Adrenal gland (tissue), 12 donors: ENCODE results near the gene PARVA. TPM values are rescaled to one million over a fixed set of nuclear protein-coding genes. Genes with fewer than 3 reads are reported as not detected.

Experiments used
- DNase-seq, 7 donors: peaks; one replicate each; pipeline ENCODE4 v3.0.0-alpha.2; 2019 to 2020
- H3K27ac ChIP-seq, 5 donors: fragments of 200-600 bp; sonication (generic) in 4 of 5; 1 replicate in 3 of 5; 2 replicates in 2 of 5; pipeline versions ENCODE4 v1.5.1 to v1.8.0; 2016 to 2020; ENCODE audit warnings: mild to moderate bottlenecking in 1 of 5
- H3K27me3 ChIP-seq: fragments of 200-600 bp; 2 replicates; pipeline ENCODE4 v1.8.0; 2021
- H3K36me3 ChIP-seq, 2 donors: fragments of 200-600 bp; replicated peaks in 1 of 2; 1 replicate in 1 of 2; 2 replicates in 1 of 2; pipeline versions ENCODE4 v1.5.1 to v1.8.0; 2018 to 2022
- H3K4me1 ChIP-seq, 2 donors: fragments of 200-600 bp; replicated peaks in 1 of 2; 1 replicate in 1 of 2; 2 replicates in 1 of 2; pipeline versions ENCODE4 v1.5.1 to v1.8.0; 2018 to 2021
- H3K4me3 ChIP-seq, 4 donors: fragments of 200-600 bp; sonication (generic) in 3 of 4; one replicate each; pipeline ENCODE4 v1.5.1; 2016 to 2018
- H3K9me3 ChIP-seq, 3 donors: fragments of 200-600 bp; sonication (generic) in 1 of 3; replicated peaks in 1 of 3; 1 replicate in 2 of 3; 2 replicates in 1 of 3; pipeline versions ENCODE4 v1.5.1 to v1.8.0; 2016 to 2021
- POLR2A ChIP-seq, 2 donors: fragments of 450-650 bp; IDR thresholded peaks; one replicate each; pipeline ENCODE4 v1.6.1; 2017; ENCODE audit warnings: antibody characterized with exemption in 2 of 2, mild to moderate bottlenecking in 2 of 2, moderate library complexity in 1 of 2
- WGBS, 4 donors: extraction: QIAGEN DNeasy Blood & Tissue Kit in 2 of 4; methylation state at CpG; one replicate each; pipeline versions ENCODE4 v1.1.5 to v1.1.7; 2013 to 2017; 5-methylcytosine and 5-hydroxymethylcytosine counted together
- intact Hi-C, 2 donors: fragments of 100-400 bp; cut with DNase I; formaldehyde crosslinking; loops; one replicate each; pipeline versions ENCODE4 v1.14.1 to v1.15.0; 2022 to 2023
- polyA plus RNA-seq, 3 donors: library from polyadenylated mRNA; stranded (reverse); fragments of 200-250 nt in 2 of 3; fragments of 350-450 nt in 1 of 3; fragmentation: Illumina TruSeq in 1 of 3; extraction: RNeasy Lipid Tissue Mini Kit (QIAGEN cat#74804) in 1 of 3; gene quantifications; one replicate each; pipeline ENCODE4 v1.2.3, GENCODE V29; 2013 to 2014
- total RNA-seq, 9 donors: library from RNA; depleted of rRNA in 4 of 9; stranded (reverse); fragments of >200 nt in 4 of 9; fragments of 120-200 nt in 1 of 9; fragmentation: NEBNext Ultra II Directional in 1 of 9; extraction: Animal tissue kit (Norgen Biotek cat#: 25700) in 1 of 9; gene quantifications; one replicate each; pipeline versions ENCODE4 v1.1.0 to v1.2.4, GENCODE V29; 2013 to 2023
- TF ChIP-seq, protein P1 (sequence below), 6 experiments: fragments of 450-650 bp in 4 of 6; fragments of 200-600 bp in 2 of 6; sonication (generic) in 1 of 6; IDR thresholded peaks; 1 replicate in 5 of 6; 2 replicates in 1 of 6; pipeline versions ENCODE4 v1.5.1 to v1.8.0; 2016 to 2021; ENCODE audit warnings: antibody characterized with exemption in 6 of 6, mild to moderate bottlenecking in 2 of 6, moderate library complexity in 1 of 6
- donor health status: healthy with polysubstance abuse.
- donor health status: Bipolar disorder and iron deficiency.
- donor health status: DM: yes; HTN: yes; CAD: no.
- donor health status: DM: no; HTN: no; CAD: no.
- donor health status: DM: no; HTN: no; CAD: no.
- donor health status: DM: yes; HTN: yes; CAD: no.

Gene PARVA
- total and polyA plus RNA-seq, 12 donors = 13.0 to 58.9 (median 31.4) TPM

DNA sequence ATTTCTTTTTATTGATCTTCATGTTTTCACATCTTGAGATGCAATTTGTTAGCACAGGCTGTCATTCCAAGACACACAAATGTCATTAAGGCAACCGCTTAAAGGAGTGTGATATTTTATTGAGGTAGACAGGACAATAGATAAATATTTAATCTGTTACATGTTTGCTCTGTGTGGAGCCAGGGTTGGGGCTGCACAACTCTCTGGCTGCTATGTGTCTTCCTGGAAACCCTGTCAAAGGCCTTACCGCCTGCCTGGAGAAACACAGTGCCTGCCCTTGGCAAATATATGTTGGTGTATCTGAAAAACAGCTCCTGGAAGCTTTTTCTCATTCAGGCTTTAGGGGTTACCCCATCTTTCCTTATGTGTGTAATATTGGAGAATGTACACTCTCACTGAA lies 157.2 kb downstream of the PARVA start:
- Histone ChIP-seq H3K9me3 (no peaks in the 10 kb centered on the region), H3K4me1 (peaks cover 0 to 16% of the 10 kb centered on the region in 2 donors), H3K4me3 (no peak overlapping the region), H3K36me3 (no peaks in the 10 kb centered on the region), H3K27ac (no peak overlapping the region), H3K27me3 (no peaks in the 10 kb centered on the region)
- TF ChIP-seq, protein P1, sequence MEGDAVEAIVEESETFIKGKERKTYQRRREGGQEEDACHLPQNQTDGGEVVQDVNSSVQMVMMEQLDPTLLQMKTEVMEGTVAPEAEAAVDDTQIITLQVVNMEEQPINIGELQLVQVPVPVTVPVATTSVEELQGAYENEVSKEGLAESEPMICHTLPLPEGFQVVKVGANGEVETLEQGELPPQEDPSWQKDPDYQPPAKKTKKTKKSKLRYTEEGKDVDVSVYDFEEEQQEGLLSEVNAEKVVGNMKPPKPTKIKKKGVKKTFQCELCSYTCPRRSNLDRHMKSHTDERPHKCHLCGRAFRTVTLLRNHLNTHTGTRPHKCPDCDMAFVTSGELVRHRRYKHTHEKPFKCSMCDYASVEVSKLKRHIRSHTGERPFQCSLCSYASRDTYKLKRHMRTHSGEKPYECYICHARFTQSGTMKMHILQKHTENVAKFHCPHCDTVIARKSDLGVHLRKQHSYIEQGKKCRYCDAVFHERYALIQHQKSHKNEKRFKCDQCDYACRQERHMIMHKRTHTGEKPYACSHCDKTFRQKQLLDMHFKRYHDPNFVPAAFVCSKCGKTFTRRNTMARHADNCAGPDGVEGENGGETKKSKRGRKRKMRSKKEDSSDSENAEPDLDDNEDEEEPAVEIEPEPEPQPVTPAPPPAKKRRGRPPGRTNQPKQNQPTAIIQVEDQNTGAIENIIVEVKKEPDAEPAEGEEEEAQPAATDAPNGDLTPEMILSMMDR (IDR thresholded peaks at IDR 0.05) = no peak
- no peak for TF ChIP-seq POLR2A (IDR thresholded peaks at IDR 0.05)
- intact Hi-C loops = no loop called here
- DNase-seq = no peak
- WGBS, 4 donors = 81 to 94% (median 87%) methylated on average over 2 of the region's 2 CpGs

DNA sequence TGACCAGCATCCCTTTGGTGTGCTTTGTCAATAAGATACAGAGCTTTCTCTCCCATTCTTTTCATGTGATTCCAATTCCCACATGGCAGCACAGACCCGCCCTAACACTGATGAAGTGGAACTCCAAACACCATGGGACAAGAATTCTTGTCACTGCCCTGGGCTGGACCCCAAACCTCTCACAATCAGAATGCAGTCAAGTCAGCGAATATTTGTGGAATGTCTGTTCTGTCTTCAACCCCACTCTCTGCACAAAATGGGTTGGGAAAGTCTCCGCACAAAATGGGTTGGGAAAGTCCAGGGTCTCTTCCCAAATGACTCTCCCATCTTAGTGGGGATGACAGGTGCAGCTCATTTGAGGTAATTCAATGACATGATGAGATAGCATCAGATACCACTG lies 157.9 kb downstream of the PARVA start:
- Histone ChIP-seq H3K27me3 (no peaks in the 10 kb centered on the region), H3K9me3 (no peaks in the 10 kb centered on the region), H3K27ac (no peak overlapping the region), H3K4me3 (no peak overlapping the region), H3K4me1 (peaks cover 0 to 8% of the 10 kb centered on the region in 2 donors), H3K36me3 (no peaks in the 10 kb centered on the region)
- TF ChIP-seq, protein P1 (IDR thresholded peaks at IDR 0.05) = no peak
- no peak for TF ChIP-seq POLR2A (IDR thresholded peaks at IDR 0.05)
- DNase-seq = no peak
- WGBS, 4 donors = 88 to 97% (median 91%) methylated on average over 3 of the region's 3 CpGs
- intact Hi-C loops = no loop called here

DNA sequence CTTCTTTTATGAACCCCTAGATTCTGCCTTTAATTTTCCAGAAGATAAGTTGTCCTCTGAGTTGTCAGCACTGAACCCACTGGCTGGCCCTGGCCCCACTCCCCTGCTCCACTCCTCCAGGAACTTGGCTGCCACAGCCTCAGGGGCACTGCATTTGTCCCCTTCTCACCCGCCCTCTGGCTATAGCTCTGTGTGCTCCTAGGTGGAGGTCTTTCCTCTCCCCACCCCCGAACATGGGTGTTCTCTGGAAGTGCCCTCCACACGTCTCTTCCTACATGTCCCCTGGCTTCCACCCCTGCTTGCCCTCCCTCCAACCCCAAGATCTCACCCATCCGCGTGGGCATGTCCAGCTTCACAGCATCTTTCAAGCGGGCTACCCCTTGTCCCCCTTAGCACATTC lies 159.2 kb downstream of the PARVA start:
- TF ChIP-seq, protein P1 (IDR thresholded peaks at IDR 0.05) = no peak

DNA sequence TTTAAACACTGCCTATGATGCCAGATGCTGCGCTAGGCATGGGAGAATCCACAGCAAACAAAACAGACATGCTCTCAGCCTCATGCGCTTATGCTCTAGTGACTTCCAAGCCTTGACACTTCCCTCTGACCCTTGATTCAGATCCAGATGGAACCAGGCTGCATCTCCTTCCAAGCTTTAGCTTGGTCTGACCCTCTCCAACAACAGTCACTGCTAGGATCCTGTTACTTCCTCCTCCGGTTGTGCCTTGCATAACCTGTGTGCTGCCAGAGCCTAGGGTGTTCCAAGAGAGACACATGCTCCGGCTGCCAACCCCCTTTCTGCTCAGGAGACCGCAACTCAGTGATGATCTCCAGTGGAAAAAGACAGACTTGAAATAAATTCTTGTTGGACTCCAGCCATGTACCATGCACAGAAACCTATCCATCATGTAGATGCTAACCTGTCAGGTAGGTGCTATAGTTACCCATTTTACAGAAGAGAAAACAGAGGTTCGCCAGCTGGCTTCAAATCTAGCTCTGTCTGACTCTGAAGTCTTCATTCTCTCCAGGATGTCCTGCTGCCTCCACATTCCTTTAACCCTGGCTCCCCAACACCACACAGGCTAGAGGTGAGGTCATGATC lies 160.5 kb downstream of the PARVA start:
- Histone ChIP-seq H3K27me3 (no peaks in the 10 kb centered on the region), H3K27ac (peak overlapping the region in 1 of 5 donors; percentile 30), H3K9me3 (no peaks in the 10 kb centered on the region), H3K4me3 (no peak overlapping the region), H3K36me3 (no peaks in the 10 kb centered on the region), H3K4me1 (peaks cover 0 to 7% of the 10 kb centered on the region in 2 donors)
- intact Hi-C loops = no loop called here
- DNase-seq = peak in 4 of 7 donors; percentile 12 to 69 (median 42)
- WGBS, 4 donors = 64 to 81% (median 70%) methylated on average over 6 of the region's 6 CpGs
- TF ChIP-seq, protein P1 (IDR thresholded peaks at IDR 0.05) = no peak
- no peak for TF ChIP-seq POLR2A (IDR thresholded peaks at IDR 0.05)

More for the DNA sequence above, 159.2 kb downstream of the PARVA start:
- peak in 1 of 7 donors; percentile 29 for DNase-seq
- 79 to 90% (median 86%) methylated on average over 6 of the region's 6 CpGs for WGBS, 4 donors
- intact Hi-C loops = no loop called here
- Histone ChIP-seq H3K9me3 (no peaks in the 10 kb centered on the region), H3K27me3 (no peaks in the 10 kb centered on the region), H3K4me3 (no peak overlapping the region), H3K36me3 (no peaks in the 10 kb centered on the region), H3K4me1 (peaks cover 0 to 7% of the 10 kb centered on the region in 2 donors), H3K27ac (no peak overlapping the region)
